ENCODE data around the gene FAM111A.

GRCh38 chr11:59189986-59190385, 47.3 kb downstream of the FAM111A start:
- TF ChIP-seq RAD21 (IDR thresholded peaks at IDR 0.05; ENCODE audit: low read length) (no peak), EP300 (IDR thresholded peaks at IDR 0.05; ENCODE audit: borderline replicate concordance in 1 of 2, low read depth in 1 of 2, low read length in 1 of 2) (no peak), CTCF (IDR thresholded peaks at IDR 0.05) (no peak), POLR2AphosphoS5 (IDR thresholded peaks at IDR 0.05; ENCODE audit: low read depth, low read length) (no peak), SIN3A (IDR thresholded peaks at IDR 0.05; ENCODE audit: borderline replicate concordance, low read depth, low read length) (no peak), TCF12 (IDR thresholded peaks at IDR 0.05) (no peak), NFIC (IDR thresholded peaks at IDR 0.05; ENCODE audit: borderline replicate concordance) (no peak), MAX (IDR thresholded peaks at IDR 0.05; ENCODE audit: low read depth) (no peak), FOSL2 (IDR thresholded peaks at IDR 0.05; ENCODE audit: borderline replicate concordance, low read depth) (no peak), NRF1 (IDR thresholded peaks at IDR 0.05; ENCODE audit: low read depth, low read length) (no peak), RFX5 (IDR thresholded peaks at IDR 0.05; ENCODE audit: low read length) (no peak), CHD2 (IDR thresholded peaks at IDR 0.05; ENCODE audit: low read length, partially characterized antibody) (no peak)
